Vagina (tissue), 2 donors: ENCODE measurements around the gene EML6.

Experiments
- POLR2A ChIP-seq, 2 donors: fragments of 450-650 bp; IDR thresholded peaks; one replicate each; pipeline ENCODE4 v1.6.1; 2017; ENCODE audit warnings: antibody characterized with exemption in 2 of 2, mild to moderate bottlenecking in 2 of 2, moderate library complexity in 2 of 2
- POLR2AphosphoS5 ChIP-seq, 2 donors: sonication (generic); formaldehyde crosslinking; IDR thresholded peaks; one replicate each; pipeline ENCODE4 v1.9.0; 2017; ENCODE audit warnings: antibody characterized with exemption in 2 of 2, mild to moderate bottlenecking in 2 of 2, low read depth in 1 of 2; ENCODE audit not compliant: insufficient read depth in 1 of 2
- TF ChIP-seq, protein P1 (sequence below), 3 experiments: fragments of 450-650 bp in 2 of 3; fragments of 200-600 bp in 1 of 3; sonication (generic) in 1 of 3; IDR thresholded peaks; one replicate each; pipeline ENCODE4 v1.5.1; 2017 to 2019; ENCODE audit warnings: antibody characterized with exemption in 3 of 3, mild to moderate bottlenecking in 2 of 3, moderate library complexity in 2 of 3

DNA sequence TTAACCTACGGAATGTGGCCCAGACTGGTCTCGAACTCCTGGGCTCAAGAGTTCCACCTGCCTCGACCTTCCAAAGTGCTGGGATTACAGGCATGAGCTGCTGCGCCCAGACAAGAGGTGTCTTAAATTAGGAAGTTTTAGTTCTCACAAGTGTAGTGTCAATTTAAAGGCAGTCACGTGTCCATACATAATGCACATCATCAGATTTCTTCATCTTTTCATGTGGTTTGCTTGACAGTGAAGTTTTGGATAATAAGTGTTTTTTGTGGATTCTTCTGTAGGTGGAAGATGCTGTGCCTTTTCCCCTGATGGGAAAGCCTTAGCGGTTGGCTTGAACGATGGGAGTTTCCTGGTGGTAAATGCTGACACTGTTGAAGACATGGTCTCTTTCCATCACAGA is 179.3 kb downstream of the EML6 start:
- TF ChIP-seq, protein P1, sequence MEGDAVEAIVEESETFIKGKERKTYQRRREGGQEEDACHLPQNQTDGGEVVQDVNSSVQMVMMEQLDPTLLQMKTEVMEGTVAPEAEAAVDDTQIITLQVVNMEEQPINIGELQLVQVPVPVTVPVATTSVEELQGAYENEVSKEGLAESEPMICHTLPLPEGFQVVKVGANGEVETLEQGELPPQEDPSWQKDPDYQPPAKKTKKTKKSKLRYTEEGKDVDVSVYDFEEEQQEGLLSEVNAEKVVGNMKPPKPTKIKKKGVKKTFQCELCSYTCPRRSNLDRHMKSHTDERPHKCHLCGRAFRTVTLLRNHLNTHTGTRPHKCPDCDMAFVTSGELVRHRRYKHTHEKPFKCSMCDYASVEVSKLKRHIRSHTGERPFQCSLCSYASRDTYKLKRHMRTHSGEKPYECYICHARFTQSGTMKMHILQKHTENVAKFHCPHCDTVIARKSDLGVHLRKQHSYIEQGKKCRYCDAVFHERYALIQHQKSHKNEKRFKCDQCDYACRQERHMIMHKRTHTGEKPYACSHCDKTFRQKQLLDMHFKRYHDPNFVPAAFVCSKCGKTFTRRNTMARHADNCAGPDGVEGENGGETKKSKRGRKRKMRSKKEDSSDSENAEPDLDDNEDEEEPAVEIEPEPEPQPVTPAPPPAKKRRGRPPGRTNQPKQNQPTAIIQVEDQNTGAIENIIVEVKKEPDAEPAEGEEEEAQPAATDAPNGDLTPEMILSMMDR (IDR thresholded peaks at IDR 0.05): no peak
- TF ChIP-seq POLR2A (IDR thresholded peaks at IDR 0.05): no peak
- no peak for TF ChIP-seq POLR2AphosphoS5 (IDR thresholded peaks at IDR 0.05; ENCODE audit: insufficient read depth in 1 of 2, low read depth in 1 of 2)
